PC-3 (cell line): Measurements from ENCODE around the gene GAB2. TPM values are rescaled to one million over a fixed set of nuclear protein-coding genes. Genes with fewer than 3 reads are reported as not detected.

Source experiments
- ATAC-seq: fragments of 200-7000 bp; cut with Tn5 transposase; 2 replicates; pipeline ENCODE4 v1.9.1; 2020; ENCODE audit warnings: mild to moderate bottlenecking, moderate library complexity
- BruUV-seq: library from RNA; stranded (reverse); fragments of 400-500 nt; replicated peaks from 2 replicates; lab custom pipeline; 2021; lab: Mats Ljungman, UMichigan
- CTCF ChIA-PET: fragments of 300-600 bp; sonication (Branson Sonifier 250); formaldehyde crosslinking; loops from one replicate; lab custom pipeline; 2022; ENCODE audit warnings: antibody characterized with exemption; lab: Charles Lee
- POLR2A ChIA-PET: fragments of 300-600 bp; sonication (Branson Sonifier 250); formaldehyde crosslinking; loops from one replicate; lab custom pipeline; 2022; ENCODE audit warnings: antibody characterized with exemption; ENCODE audit not compliant: unreplicated experiment; lab: Charles Lee
- DNase-seq: peaks from one replicate; pipeline ENCODE4 v3.0.0-alpha.2; 2015
- H2AFZ ChIP-seq: fragments of 300-600 bp; sonication (generic); 2 replicates; pipeline ENCODE4 v1.6.0; 2016; ENCODE audit warnings: antibody characterized with exemption, low read length
- H3F3A ChIP-seq: fragments of 300-600 bp; sonication (generic); one replicate; pipeline ENCODE4 v1.6.0; 2017; ENCODE audit warnings: antibody characterized with exemption, low read length, control low read depth, mild to moderate bottlenecking; ENCODE audit not compliant: unreplicated experiment
- H3K27ac ChIP-seq: fragments of 300-600 bp; sonication (generic); 2 replicates; pipeline ENCODE4 v1.5.1; 2016; ENCODE audit warnings: mild to moderate bottlenecking, low read length
- H3K27me3 ChIP-seq: fragments of 300-600 bp; sonication (generic); 2 replicates; pipeline ENCODE4 v1.6.1; 2016; ENCODE audit warnings: low read length, mixed read lengths
- H3K36me3 ChIP-seq: fragments of 300-600 bp; sonication (generic); 2 replicates; pipeline ENCODE4 v1.6.1; 2016; ENCODE audit warnings: low read depth, mixed run types, low read length, mixed read lengths
- H3K4me1 ChIP-seq: fragments of 300-600 bp; sonication (generic); 2 replicates; pipeline ENCODE4 v1.5.1; 2016; ENCODE audit warnings: low read length; ENCODE audit not compliant: insufficient read depth
- H3K4me2 ChIP-seq: fragments of 300-600 bp; sonication (generic); 2 replicates; pipeline ENCODE4 v1.6.0; 2016; ENCODE audit warnings: low read length
- H3K4me3 ChIP-seq: fragments of 300-600 bp; sonication (generic); 2 replicates; pipeline ENCODE4 v1.5.1; 2016; ENCODE audit warnings: mild to moderate bottlenecking, low read length, mixed read lengths
- H3K79me2 ChIP-seq: fragments of 300-600 bp; sonication (generic); 2 replicates; pipeline ENCODE4 v1.6.1; 2017; ENCODE audit warnings: low read length, mixed read lengths
- H3K9ac ChIP-seq: fragments of 300-600 bp; sonication (generic); 2 replicates; pipeline ENCODE4 v1.6.0; 2016; ENCODE audit warnings: mild to moderate bottlenecking, low read length
- H3K9me2 ChIP-seq: fragments of 300-600 bp; sonication (generic); replicated peaks from 2 replicates; pipeline ENCODE4 v1.6.1; 2016; ENCODE audit warnings: mixed run types, low read length, mixed read lengths
- H3K9me3 ChIP-seq: fragments of 300-600 bp; sonication (generic); 2 replicates; pipeline ENCODE4 v1.6.1; 2016; ENCODE audit warnings: low read length, mixed read lengths
- H4K20me1 ChIP-seq: fragments of 300-600 bp; sonication (generic); 2 replicates; pipeline ENCODE4 v1.6.1; 2016; ENCODE audit warnings: low read length, mixed read lengths
- CTCF ChIP-seq: fragments of 300-600 bp; sonication (generic); conservative IDR thresholded peaks from 2 replicates; pipeline ENCODE4 v1.5.1; 2017; ENCODE audit warnings: antibody characterized with exemption, low read depth, mild to moderate bottlenecking, low read length
- EZH2 ChIP-seq: fragments of 300-600 bp; sonication (generic); IDR thresholded peaks from one replicate; pipeline ENCODE4 v1.6.1; 2017; ENCODE audit warnings: antibody characterized with exemption, mild to moderate bottlenecking, low read length; ENCODE audit not compliant: unreplicated experiment
- EZH2phosphoT487 ChIP-seq: fragments of 300-600 bp; sonication (generic); IDR thresholded peaks from 2 replicates; pipeline ENCODE4 v1.6.1; 2018; ENCODE audit warnings: mild to moderate bottlenecking, antibody characterized with exemption, low read length, borderline replicate concordance
- intact Hi-C: fragments of 100-400 bp; cut with micrococcal nuclease; formaldehyde crosslinking; loops from 2 replicates; pipeline ENCODE4 v1.9.0; 2023
- total RNA-seq: library from RNA; depleted of rRNA; stranded (reverse); fragments of >200 nt; gene quantifications from 2 replicates; pipeline ENCODE4 v1.2.3, GENCODE V29; 2014

GAB2 gene
- total RNA-seq, 1 experiment from 2014 or later, result 7.1 TPM

GRCh38 chr11:78395597-78395996 is 22.0 kb downstream of the GAB2 start:
- Histone ChIP-seq H3K9ac (no peak overlapping the region), H2AFZ (no peak overlapping the region), H3K4me1 (no peaks in the 10 kb centered on the region), H3K9me3 (no peaks in the 10 kb centered on the region), H4K20me1 (no peaks in the 10 kb centered on the region), H3K27ac (no peak overlapping the region), H3F3A (no peaks in the 10 kb centered on the region), H3K79me2 (0 out of 2 replicates have a peak, but pooled peaks cover 5% of the 10 kb centered on the region), H3K4me2 (no peak overlapping the region), H3K27me3 (no peaks in the 10 kb centered on the region), H3K9me2 (no peaks in the 10 kb centered on the region), H3K36me3 (no peaks in the 10 kb centered on the region), H3K4me3 (no peak overlapping the region)
- intact Hi-C loops, result no loop called here
- DNase-seq, result no peak
- BruUV-seq, result no TSS peak
- TF ChIP-seq EZH2, result no peak
- no peak for TF ChIP-seq CTCF
- no peak for TF ChIP-seq EZH2phosphoT487
- CTCF ChIA-PET, result no interaction called here
- ATAC-seq, result no peak
- POLR2A ChIA-PET, result no interaction called here

DNA sequence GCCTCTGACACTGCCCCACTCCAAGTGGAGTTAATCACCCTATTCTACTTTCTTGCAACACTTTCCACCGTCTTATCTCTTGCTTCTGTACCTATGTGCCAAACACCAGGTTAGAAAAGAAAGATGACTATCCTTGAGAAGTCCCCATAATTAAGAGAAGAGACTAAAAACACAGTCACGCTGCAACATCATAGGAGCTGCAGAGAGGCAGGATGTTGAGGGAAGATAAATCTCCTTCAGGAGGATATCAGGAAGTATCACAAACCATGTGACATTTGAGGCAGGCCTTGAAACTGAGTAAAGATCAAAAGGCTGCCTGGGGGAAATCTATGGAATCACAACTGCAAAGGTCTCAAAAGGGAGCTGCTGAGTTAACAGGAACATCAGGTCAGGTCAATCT is 24.8 kb downstream of the GAB2 start:
- ATAC-seq (no peak), DNase-seq (no peak)
- H4K20me1 ChIP-seq, result no peaks in the 10 kb centered on the region
- H3K27ac ChIP-seq, result no peak overlapping the region
- no peaks in the 10 kb centered on the region for H3F3A ChIP-seq
- H3K9ac ChIP-seq, result no peak overlapping the region
- ChIA-PET CTCF (no interaction called here), POLR2A (no interaction called here)
- H3K4me2 ChIP-seq, result no peak overlapping the region
- no peak for TF ChIP-seq EZH2phosphoT487
- TF ChIP-seq EZH2, result no peak
- no peak for TF ChIP-seq CTCF
- H3K4me1 ChIP-seq, result no peaks in the 10 kb centered on the region
- H3K9me3 ChIP-seq, result no peaks in the 10 kb centered on the region
- intact Hi-C loops, result no loop called here
- H3K79me2 ChIP-seq, result 0 out of 2 replicates have a peak, but pooled peaks cover 5% of the 10 kb centered on the region
- H2AFZ ChIP-seq, result no peak overlapping the region
- H3K36me3 ChIP-seq, result no peaks in the 10 kb centered on the region
- H3K4me3 ChIP-seq, result no peak overlapping the region
- BruUV-seq, result no TSS peak
- no peaks in the 10 kb centered on the region for H3K9me2 ChIP-seq
- no peaks in the 10 kb centered on the region for H3K27me3 ChIP-seq

GRCh38 chr11:78391424-78391823 is 26.2 kb downstream of the GAB2 start:
- Histone ChIP-seq H3K9ac (no peak overlapping the region), H3K79me2 (0 out of 2 replicates have a peak, but pooled peaks cover 5% of the 10 kb centered on the region), H4K20me1 (no peaks in the 10 kb centered on the region), H3K27me3 (no peaks in the 10 kb centered on the region), H2AFZ (no peak overlapping the region), H3K9me2 (no peaks in the 10 kb centered on the region), H3K27ac (no peak overlapping the region), H3K4me3 (no peak overlapping the region), H3K9me3 (no peaks in the 10 kb centered on the region), H3K36me3 (no peaks in the 10 kb centered on the region), H3F3A (no peaks in the 10 kb centered on the region), H3K4me1 (no peaks in the 10 kb centered on the region), H3K4me2 (no peak overlapping the region)
- no peak for TF ChIP-seq EZH2phosphoT487
- TF ChIP-seq CTCF, result no peak
- no peak for TF ChIP-seq EZH2
- BruUV-seq, result no TSS peak
- DNase-seq (no peak), ATAC-seq (no peak)
- ChIA-PET CTCF (no interaction called here), POLR2A (interaction anchor here (0.6 kb wide), 1 partner anchor 25 kb away, joined by 4 read pairs; no protein-coding TSS in a partner anchor)
- intact Hi-C loops, result no loop called here
